Skeletal muscle satellite cell (primary cell): Measurements from ENCODE around the gene ZNF528. TPM values are rescaled to one million over a fixed set of nuclear protein-coding genes. Genes with fewer than 3 reads are reported as not detected.

Experiments used
- H3K27me3 ChIP-seq: 2 replicates; pipeline ENCODE4 v1.7.0; 2013; ENCODE audit warnings: low read length; ENCODE audit not compliant: control insufficient read depth, insufficient read depth
- H3K36me3 ChIP-seq: 2 replicates; pipeline ENCODE4 v1.7.0; 2013; ENCODE audit warnings: mild to moderate bottlenecking, control low read depth, low read length; ENCODE audit not compliant: insufficient read depth
- H3K4me1 ChIP-seq: 2 replicates; pipeline ENCODE4 v1.7.0; 2013; ENCODE audit warnings: low read length; ENCODE audit not compliant: control insufficient read depth, insufficient read depth
- H3K4me2 ChIP-seq: 2 replicates; pipeline ENCODE4 v1.7.0; 2013; ENCODE audit warnings: mild to moderate bottlenecking, low read length
- H3K4me3 ChIP-seq: 2 replicates; pipeline ENCODE4 v1.7.0; 2013; ENCODE audit warnings: low read length
- H3K9ac ChIP-seq: 2 replicates; pipeline ENCODE4 v1.7.0; 2013; ENCODE audit warnings: mild to moderate bottlenecking, low read depth, low read length, moderate library complexity
- H3K9me3 ChIP-seq: replicated peaks from 2 replicates; pipeline ENCODE4 v1.7.0; 2013; ENCODE audit warnings: mild to moderate bottlenecking, control low read depth, low read length
- total RNA-seq: library from RNA; depleted of rRNA; stranded (reverse); fragments of >200 nt; gene quantifications from 2 replicates; pipeline ENCODE4 v1.2.3, GENCODE V29; 2012; rRNA removed

ZNF528 gene
- total RNA-seq = 15.5 and 23.8 TPM in 2 replicates

GRCh38 chr19:52397310-52398080 is at the start of gene ZNF528:
Gene ZNF528, plus strand, starts transcription at chr19:52397849. Its CDS starts 4,165 bp downstream, at chr19:52402014.
- peak within 1 kb of the TSS; percentile 93 for H3K4me3 ChIP-seq
- peaks cover 6% of the 10 kb centered on the region for H3K9me3 ChIP-seq
- peak within 1 kb of the TSS; percentile 91 for H3K4me2 ChIP-seq
- H3K9ac ChIP-seq = peak within 1 kb of the TSS; percentile 95
- peaks cover 37% of the 10 kb centered on the region for H3K36me3 ChIP-seq
- no peaks in the 10 kb centered on the region for H3K27me3 ChIP-seq
- peaks cover 14% of the 10 kb centered on the region for H3K4me1 ChIP-seq

GRCh38 chr19:52351512-52351911 is 46.1 kb upstream of the ZNF528 start:
- Histone ChIP-seq H3K9me3 (no peaks in the 10 kb centered on the region), H3K4me2 (no peak overlapping the region), H3K4me3 (no peak overlapping the region), H3K4me1 (no peaks in the 10 kb centered on the region), H3K36me3 (peaks cover 3% of the 10 kb centered on the region), H3K9ac (no peak overlapping the region), H3K27me3 (no peaks in the 10 kb centered on the region)

GRCh38 chr19:52366414-52366824 is 31.2 kb upstream of the ZNF528 start:
- peaks cover 30% of the 10 kb centered on the region for H3K9me3 ChIP-seq

GRCh38 chr19:52369559-52370340 is 27.9 kb upstream of the ZNF528 start, which contains the start of gene ZNF880:
Gene ZNF880, plus strand, starts transcription at chr19:52369923. Its CDS starts 43 bp downstream, at chr19:52369966.
- no peaks in the 10 kb centered on the region for H3K4me1 ChIP-seq
- H3K4me2 ChIP-seq = peak within 1 kb of the TSS; percentile 87
- no peaks in the 10 kb centered on the region for H3K27me3 ChIP-seq
- peak within 1 kb of the TSS; percentile 99 for H3K9ac ChIP-seq
- peaks cover 28% of the 10 kb centered on the region for H3K36me3 ChIP-seq
- peaks cover 32% of the 10 kb centered on the region for H3K9me3 ChIP-seq
- H3K4me3 ChIP-seq = peak within 1 kb of the TSS; percentile 98

More at GRCh38 chr19:52366414-52366824, 31.2 kb upstream of the ZNF528 start:
- Histone ChIP-seq H3K27me3 (no peaks in the 10 kb centered on the region), H3K4me1 (no peaks in the 10 kb centered on the region), H3K36me3 (peaks cover 9% of the 10 kb centered on the region), H3K4me2 (no peak overlapping the region), H3K9ac (no peak overlapping the region), H3K4me3 (no peak overlapping the region)

- Histone ChIP-seq H3K9ac (peak overlapping the region; percentile 99), H3K36me3 (peaks cover 31% of the 10 kb centered on the region), H3K4me1 (no peaks in the 10 kb centered on the region), H3K27me3 (no peaks in the 10 kb centered on the region), H3K4me3 (peak overlapping the region; percentile 98), H3K9me3 (peaks cover 28% of the 10 kb centered on the region), H3K4me2 (peak overlapping the region; percentile 87)
These were observed 27.3 kb upstream of the ZNF528 start for GRCh38 chr19:52370341-52370710.

GRCh38 chr19:52391135-52391534 is 6.5 kb upstream of the ZNF528 start:
- H3K27me3 ChIP-seq = no peaks in the 10 kb centered on the region
- no peak overlapping the region for H3K4me3 ChIP-seq
- peaks cover 16% of the 10 kb centered on the region for H3K36me3 ChIP-seq
- no peak overlapping the region for H3K4me2 ChIP-seq
- H3K4me1 ChIP-seq = no peaks in the 10 kb centered on the region
- peaks cover 18% of the 10 kb centered on the region for H3K9me3 ChIP-seq
- no peak overlapping the region for H3K9ac ChIP-seq

- peaks cover 14% of the 10 kb centered on the region for H3K4me1 ChIP-seq
- H3K4me2 ChIP-seq = peak overlapping the region; percentile 91
- no peaks in the 10 kb centered on the region for H3K27me3 ChIP-seq
- H3K9me3 ChIP-seq = peaks cover 6% of the 10 kb centered on the region
- H3K4me3 ChIP-seq = peak overlapping the region; percentile 93
- peak overlapping the region; percentile 95 for H3K9ac ChIP-seq
- peaks cover 42% of the 10 kb centered on the region for H3K36me3 ChIP-seq
These were observed 412 bp downstream of the ZNF528 start for GRCh38 chr19:52398081-52398441.

GRCh38 chr19:52410276-52410675 is 12.6 kb downstream of the ZNF528 start:
- peaks cover 29% of the 10 kb centered on the region for H3K9me3 ChIP-seq
- H3K4me2 ChIP-seq = no peak overlapping the region
- H3K4me1 ChIP-seq = no peaks in the 10 kb centered on the region
- H3K36me3 ChIP-seq = peaks cover 67% of the 10 kb centered on the region
- no peak overlapping the region for H3K4me3 ChIP-seq
- H3K9ac ChIP-seq = no peak overlapping the region
- H3K27me3 ChIP-seq = no peaks in the 10 kb centered on the region

GRCh38 chr19:52415711-52416110 is 18.1 kb downstream of the ZNF528 start:
- no peak overlapping the region for H3K4me2 ChIP-seq
- peaks cover 47% of the 10 kb centered on the region for H3K9me3 ChIP-seq
- H3K4me1 ChIP-seq = no peaks in the 10 kb centered on the region
- H3K9ac ChIP-seq = no peak overlapping the region
- H3K36me3 ChIP-seq = peaks cover 22% of the 10 kb centered on the region
- H3K27me3 ChIP-seq = no peaks in the 10 kb centered on the region
- H3K4me3 ChIP-seq = no peak overlapping the region

GRCh38 chr19:52428937-52429336 is 31.3 kb downstream of the ZNF528 start, which contains the start of gene ZNF534:
Gene ZNF534, plus strand, starts transcription at chr19:52429148. Its CDS starts 2,327 bp downstream, at chr19:52431475.
- H3K9me3 ChIP-seq = peaks cover 11% of the 10 kb centered on the region
- H3K4me1 ChIP-seq = no peaks in the 10 kb centered on the region
- no peaks in the 10 kb centered on the region for H3K36me3 ChIP-seq
- H3K9ac ChIP-seq = no peak within 1 kb of the TSS
- no peak within 1 kb of the TSS for H3K4me2 ChIP-seq
- no peak within 1 kb of the TSS for H3K4me3 ChIP-seq
- no peaks in the 10 kb centered on the region for H3K27me3 ChIP-seq

GRCh38 chr19:52442179-52442578 is 44.5 kb downstream of the ZNF528 start:
- Histone ChIP-seq H3K9ac (no peak overlapping the region), H3K27me3 (no peaks in the 10 kb centered on the region), H3K36me3 (no peaks in the 10 kb centered on the region), H3K4me1 (no peaks in the 10 kb centered on the region), H3K4me2 (no peak overlapping the region), H3K9me3 (no peaks in the 10 kb centered on the region), H3K4me3 (no peak overlapping the region)
